Measurements from ENCODE around the gene ARHGAP18.

The ARHGAP18 gene

DNA sequence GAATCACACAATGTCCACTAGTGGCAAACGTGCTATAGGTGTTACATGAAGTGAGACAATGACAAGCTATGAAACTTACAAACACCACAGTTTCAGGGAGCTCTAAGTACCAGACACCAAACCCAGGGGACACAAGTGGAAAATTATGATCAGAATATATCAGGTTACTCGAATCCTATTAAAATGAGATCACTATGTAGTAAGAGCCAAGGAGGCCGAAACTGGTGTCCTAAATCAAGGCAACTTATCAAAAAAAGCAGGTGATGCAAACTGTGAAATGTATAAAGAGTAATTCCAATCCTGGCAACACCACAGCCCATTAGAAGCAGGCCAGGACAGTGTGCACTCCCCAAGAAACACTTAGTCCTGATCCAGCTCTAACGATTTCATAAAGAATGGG, 100.3 kb downstream of the ARHGAP18 start:
- DNase-seq = no peak

DNA sequence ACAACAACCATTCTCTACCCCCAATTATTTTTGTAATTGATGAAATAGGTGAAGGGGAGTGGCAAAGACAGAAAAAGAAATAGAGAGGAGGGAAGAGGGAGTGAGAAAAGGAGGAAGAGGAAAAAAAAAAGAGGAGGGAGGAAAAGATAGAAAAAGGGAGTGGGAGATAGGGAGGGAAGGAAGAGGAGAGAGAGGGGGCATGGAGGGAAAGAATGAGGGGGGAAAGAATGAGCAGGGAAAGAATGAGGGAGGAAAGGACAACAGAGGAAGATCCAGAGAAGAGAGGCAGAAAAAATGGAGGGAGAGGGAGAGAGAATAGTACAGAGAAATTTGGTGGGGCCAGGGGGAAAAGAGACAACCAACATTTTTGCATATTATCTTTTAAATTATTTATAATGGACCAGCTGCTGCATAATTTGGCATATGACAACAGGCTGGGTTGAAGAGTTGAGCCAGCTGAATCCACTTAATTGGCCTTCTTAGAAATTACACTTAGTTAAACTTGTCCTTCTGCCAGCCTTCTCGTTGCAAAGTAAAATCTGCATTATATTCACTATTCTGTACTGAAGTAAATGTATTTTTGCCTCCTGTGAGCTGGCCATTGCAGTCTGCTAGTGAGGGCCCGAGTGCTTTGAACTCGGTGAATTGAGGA, 101.0 kb downstream of the ARHGAP18 start:
- DNase-seq = no peak

- DNase-seq = no peak
Observed at GRCh38 chr6:129607581-129608186, 102.3 kb downstream of the ARHGAP18 start.

- no peak for DNase-seq
Observed at GRCh38 chr6:129606664-129607063, 103.3 kb downstream of the ARHGAP18 start.

DNA sequence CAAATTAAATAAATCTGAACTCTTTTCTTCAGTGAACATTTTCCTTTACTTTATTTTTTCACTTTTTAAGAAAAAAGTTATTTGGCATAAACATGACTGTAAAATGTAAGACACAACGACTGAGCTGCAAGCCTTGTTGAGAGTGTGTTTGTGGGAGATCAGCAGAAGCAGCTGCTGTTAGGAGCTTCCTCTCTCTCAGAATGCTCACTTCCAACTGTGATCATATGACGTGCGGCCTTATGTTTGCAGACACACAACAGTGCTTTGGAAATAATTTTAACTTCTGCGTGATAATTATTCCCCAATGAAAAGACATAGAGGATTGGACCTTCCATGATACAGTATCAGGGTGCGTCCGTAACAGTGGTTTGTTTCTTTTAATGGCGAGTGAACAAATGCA, 104.0 kb downstream of the ARHGAP18 start:
- no peak for DNase-seq

GRCh38 chr6:129605095-129605494, 104.9 kb downstream of the ARHGAP18 start:
- no peak for DNase-seq

GRCh38 chr6:129604321-129604720, 105.7 kb downstream of the ARHGAP18 start:
- DNase-seq = no peak

GRCh38 chr6:129603741-129604140, 106.2 kb downstream of the ARHGAP18 start:
- no peak for DNase-seq

GRCh38 chr6:129601323-129601722, 108.7 kb downstream of the ARHGAP18 start:
- no peak for DNase-seq

DNA sequence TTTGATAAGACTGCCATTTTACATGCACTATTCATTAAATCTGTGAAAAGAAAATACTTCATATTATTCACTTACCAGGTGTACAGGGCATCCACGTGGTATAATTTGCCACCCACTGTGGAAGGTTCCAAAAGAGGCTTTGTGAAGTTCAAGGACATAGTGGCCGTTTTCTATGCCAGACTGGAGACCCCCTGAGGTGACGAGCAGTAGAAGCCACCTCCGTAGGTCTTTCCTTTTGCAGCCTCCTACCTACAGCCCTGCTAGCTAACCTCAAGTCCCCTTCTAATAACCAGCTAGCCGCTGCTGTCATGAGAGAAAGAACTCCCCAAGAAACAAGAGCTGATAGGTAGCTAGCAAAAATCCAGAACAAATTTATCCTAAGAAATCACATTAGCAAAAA, 110.5 kb downstream of the ARHGAP18 start:
- DNase-seq = no peak

DNA sequence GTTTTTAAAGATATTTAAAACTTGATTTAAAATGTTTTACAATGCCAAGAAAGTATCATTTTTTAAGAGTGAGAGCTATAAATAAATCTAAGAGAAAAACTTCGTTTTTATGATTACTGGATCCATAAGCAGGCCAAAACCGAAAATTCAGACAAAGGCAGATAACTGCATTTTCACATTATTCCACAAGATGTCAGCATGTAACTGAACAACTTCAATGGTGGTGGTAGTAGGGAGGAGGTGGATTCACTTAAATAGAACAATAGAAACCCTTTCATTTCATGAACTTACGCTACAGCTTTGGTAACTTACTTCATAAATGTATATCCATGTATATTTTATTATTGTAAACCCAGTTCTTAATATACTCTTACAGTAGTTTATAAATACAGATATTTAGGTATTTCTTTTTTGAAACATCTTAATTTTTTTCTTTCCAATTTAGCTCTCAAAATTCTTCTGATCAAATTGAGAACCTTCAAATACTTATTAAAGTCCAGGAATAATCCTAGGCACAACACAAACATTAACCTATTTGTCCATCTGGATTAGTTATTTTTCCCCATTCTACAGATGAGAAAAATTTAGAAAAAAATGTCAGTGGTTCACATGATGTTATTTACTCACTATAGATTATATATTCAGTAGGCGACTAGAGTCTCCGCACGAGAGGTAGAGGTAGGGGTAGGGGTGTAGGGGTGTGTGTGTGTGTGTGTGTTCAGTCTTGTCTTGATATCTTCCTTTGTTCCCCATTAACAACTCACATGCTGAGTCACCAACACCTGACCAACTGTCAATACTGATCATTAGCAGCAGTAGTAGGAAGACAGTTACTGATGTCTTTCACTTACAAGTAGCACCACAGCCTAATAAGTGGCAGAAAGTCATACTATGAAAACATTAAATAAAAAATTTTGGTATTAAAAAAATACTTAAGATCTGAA, 111.5 kb downstream of the ARHGAP18 start:
- DNase-seq = no peak

DNA sequence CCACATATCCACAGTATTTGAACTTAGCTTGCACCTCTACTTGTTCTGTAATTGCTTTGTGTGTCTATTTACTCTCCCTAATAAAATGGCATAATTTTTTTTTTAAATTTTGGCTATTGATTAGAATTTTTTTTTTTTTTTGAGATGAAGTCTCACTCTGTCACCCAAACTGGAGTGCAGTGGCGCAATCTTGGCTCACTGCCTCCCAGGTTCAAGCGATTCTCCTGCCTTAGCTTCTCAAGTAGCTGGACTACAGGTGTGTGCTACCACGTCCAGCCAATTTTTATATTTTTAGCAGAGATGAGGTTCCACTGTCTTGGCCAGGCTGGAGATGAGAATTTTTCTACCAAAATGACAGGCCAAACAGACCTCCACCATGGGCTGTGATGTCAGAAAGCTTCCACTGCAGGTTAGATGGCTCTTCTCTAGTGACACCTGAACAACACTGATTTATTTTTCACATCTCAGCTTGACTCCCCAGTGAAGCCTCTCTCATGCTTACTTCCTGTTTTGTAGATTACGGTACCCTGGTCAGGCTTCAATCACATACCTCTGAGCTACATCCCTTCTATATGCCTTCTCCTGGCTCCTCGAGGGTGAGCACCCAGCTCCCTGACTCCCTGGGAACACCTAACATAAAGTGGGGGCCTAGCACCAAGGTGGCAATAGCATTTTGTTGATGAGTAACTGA, 112.8 kb downstream of the ARHGAP18 start:
- DNase-seq = no peak

GRCh38 chr6:129596522-129596921, 113.5 kb downstream of the ARHGAP18 start:
- DNase-seq = no peak

DNA sequence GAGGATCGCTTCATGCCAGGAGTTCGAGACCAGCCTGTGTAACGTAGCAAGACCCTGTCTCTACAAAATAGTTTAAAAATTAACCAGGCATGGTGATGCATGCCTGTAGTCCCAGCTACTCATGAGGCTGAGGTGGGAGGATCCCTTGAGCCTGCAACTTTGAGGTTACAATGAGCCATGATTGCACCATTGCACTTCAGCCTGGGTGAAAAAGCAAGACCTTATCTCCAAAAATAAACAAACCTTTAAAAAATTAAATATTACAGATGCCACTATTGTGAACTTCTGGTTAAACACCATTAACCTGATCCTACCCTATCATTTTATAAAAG, 116.8 kb downstream of the ARHGAP18 start:
- no peak for DNase-seq

DNA sequence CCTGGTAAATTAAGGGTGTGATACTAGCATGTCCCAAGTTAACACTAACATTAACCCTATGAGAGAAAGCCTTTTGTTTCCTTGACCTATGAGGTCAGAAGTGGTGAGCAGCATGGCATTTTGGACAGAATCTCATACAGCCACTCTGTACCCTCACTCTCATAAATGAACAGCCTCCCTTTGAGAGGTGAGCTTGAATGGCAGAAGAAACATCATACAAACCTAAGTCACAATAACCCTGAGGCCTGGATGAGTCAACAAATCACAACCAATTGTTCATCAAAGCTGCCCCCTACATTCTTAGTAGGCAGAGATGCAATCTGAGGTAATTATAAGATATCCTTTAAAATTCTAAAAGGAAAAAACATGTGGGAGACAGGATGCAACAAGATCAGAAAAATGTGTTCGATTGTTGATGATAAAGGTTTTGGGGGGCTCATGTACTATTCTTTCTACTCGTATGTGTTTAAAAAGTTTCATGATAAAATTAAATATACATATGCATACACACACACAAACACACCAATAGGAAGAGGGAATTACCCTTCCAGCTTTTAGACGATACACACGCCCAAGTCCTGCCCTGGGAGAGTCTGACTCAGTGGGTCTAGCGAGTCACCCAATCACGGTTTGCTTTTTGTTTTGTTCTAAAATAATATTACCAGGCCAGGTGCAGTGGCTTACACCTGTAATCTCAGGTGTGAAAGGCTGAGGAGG, 117.3 kb downstream of the ARHGAP18 start:
- no peak for DNase-seq

DNA sequence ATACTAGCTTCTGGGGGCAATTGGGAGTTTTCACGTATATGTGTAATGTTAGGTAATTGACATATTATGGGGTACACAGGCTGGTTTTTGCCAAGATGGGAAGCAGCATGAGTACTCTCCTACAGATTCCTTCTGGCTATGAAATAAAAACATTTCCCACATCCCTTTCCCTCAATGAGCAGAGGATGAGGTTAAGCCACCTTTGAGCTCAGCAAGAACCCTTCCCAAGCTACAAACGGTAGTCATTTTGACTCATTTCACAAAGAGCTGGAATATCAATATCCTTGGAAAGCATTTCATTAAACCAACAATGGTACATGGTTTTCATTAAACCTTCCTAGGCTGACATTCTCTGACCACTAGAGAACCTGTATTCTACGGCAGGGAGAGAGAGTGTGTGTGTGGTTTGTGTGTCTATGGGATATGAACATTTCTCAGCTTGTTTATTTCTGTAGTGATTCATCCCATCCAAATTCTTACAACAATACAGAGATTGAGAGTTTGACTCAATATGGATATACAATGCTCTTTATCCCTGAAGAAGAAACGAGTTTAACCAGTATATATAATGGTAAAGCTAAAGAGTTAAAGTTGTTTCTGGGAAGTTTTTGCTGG, 119.5 kb downstream of the ARHGAP18 start:
- no peak for DNase-seq

GRCh38 chr6:129586815-129587214, 123.2 kb downstream of the ARHGAP18 start:
- DNase-seq = no peak

GRCh38 chr6:129583866-129584265, 126.1 kb downstream of the ARHGAP18 start:
- no peak for DNase-seq

DNA sequence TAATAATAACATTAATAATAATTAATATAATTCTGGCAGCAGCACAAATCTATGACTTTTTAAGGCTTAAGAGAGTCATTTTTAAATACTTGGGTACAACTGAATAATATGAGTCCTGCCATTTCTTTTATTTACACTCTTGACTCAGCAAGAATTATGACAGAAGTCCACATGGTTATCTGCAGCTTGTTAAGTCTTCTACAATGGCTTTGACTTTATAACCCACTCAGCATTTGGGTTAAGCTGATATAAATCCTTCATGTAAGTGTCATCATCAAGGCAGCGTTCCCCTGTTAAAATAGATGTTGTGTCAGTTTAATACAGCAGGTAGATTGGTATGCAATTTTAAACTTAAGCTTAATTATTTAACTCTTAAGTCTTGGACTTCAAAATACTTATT, 131.7 kb downstream of the ARHGAP18 start:
- no peak for DNase-seq

- DNase-seq = no peak
Observed at GRCh38 chr6:129577691-129578090, 132.3 kb downstream of the ARHGAP18 start.

DNA sequence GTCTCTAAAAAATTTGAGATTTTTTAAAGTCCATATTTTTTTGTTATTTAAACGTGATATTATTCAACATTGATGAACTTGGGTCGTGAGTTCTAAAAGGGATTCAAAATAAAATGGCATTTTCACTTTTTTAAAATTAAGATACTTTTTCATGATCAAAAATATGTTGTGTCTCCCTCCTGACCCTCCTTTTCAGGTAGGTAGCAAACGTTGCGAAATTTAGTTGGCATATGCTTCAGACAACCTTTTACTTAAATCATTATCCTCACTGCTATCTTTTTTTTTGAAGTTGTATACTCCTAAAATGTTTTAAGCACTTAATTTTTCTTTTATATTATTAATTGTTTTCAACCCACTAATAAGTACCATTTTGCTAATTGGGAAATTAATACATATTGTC, 133.5 kb downstream of the ARHGAP18 start:
- DNase-seq = no peak

Data from activated CD4-positive, CD25-positive, alpha-beta regulatory T cell treated with anti-CD3 and anti-CD28 coated beads, Interleukin-2, amount 50 U/mL, for 72 hours (primary cell).